Activated B cell treated with CpG ODN at 0.5 μM for 24 hours (primary cell): ENCODE data around the gene HABP4. TPM values are rescaled to one million over a fixed set of nuclear protein-coding genes. Genes with fewer than 3 reads are reported as not detected.

ENCODE experiments used
- ATAC-seq: fragments of 200-7000 bp; cut with Tn5 transposase; one replicate; pipeline ENCODE4 v1.10.0; 2021; ENCODE audit warnings: low read depth, mild to moderate bottlenecking, moderate library complexity
- CTCF ChIA-PET: fragments of 350-600 bp; sonication (Branson Sonifier 250); formaldehyde crosslinking; loops from one replicate; lab custom pipeline; 2021; ENCODE audit warnings: antibody characterized with exemption; lab: Charles Lee
- POLR2A ChIA-PET: fragments of 350-600 bp; sonication (Branson Sonifier 250); formaldehyde crosslinking; loops from one replicate; lab custom pipeline; 2021; ENCODE audit warnings: antibody characterized with exemption; lab: Charles Lee
- DNase-seq: peaks from one replicate; pipeline ENCODE4 v3.0.0; 2022
- H3K27ac Mint-ChIP-seq: one replicate; pipeline ENCODE4 v1.8.0; 2020; ENCODE audit warnings: mixed read lengths
- H3K27me3 Mint-ChIP-seq: one replicate; pipeline ENCODE4 v1.8.0; 2021; ENCODE audit warnings: mixed read lengths
- H3K36me3 Mint-ChIP-seq: one replicate; pipeline ENCODE4 v1.8.0; 2021; ENCODE audit warnings: low read depth, mixed read lengths
- H3K4me1 Mint-ChIP-seq: one replicate; pipeline ENCODE4 v1.8.0; 2021; ENCODE audit warnings: mixed read lengths
- H3K4me3 Mint-ChIP-seq: one replicate; pipeline ENCODE4 v1.8.0; 2020; ENCODE audit warnings: mild to moderate bottlenecking, mixed read lengths
- H3K9me3 Mint-ChIP-seq: one replicate; pipeline ENCODE4 v1.8.0; 2020; ENCODE audit warnings: mixed read lengths
- intact Hi-C: fragments of 100-400 bp; cut with micrococcal nuclease; formaldehyde crosslinking; loops from one replicate; pipeline ENCODE4 v1.15.1; 2024
- total RNA-seq: library from RNA; stranded (reverse); gene quantifications from 2 replicates; pipeline ENCODE4 v1.2.3, GENCODE V29; 2022
- TF ChIP-seq, protein P1 (sequence below): fragments of 200-600 bp; IDR thresholded peaks from one replicate; pipeline ENCODE4 v1.8.0; 2022; ENCODE audit warnings: antibody characterized with exemption, mild to moderate bottlenecking

The HABP4 gene
- total RNA-seq, 1 donor from 2014 or later: 8.1 TPM

DNA sequence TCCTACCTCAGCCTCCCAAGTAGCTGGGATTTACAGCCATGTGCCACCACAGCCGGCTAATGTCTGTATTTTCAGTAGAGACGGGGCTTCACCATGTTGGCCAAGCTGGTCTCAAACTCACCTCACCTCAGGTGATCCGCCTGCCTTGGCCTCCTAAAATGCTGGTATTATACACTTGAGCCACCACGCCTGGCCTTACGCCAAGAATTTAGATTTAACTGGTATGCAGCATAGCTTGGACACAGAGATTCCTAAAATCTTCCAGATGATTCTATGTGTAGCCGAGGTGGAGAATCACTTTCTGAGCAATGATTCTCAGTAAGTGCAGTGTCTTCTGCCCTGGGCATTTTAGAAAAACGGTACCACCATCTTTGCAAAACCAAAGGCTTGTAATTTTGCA is 74.1 kb downstream of the HABP4 start:
- no peak for DNase-seq
- TF ChIP-seq, protein P1, sequence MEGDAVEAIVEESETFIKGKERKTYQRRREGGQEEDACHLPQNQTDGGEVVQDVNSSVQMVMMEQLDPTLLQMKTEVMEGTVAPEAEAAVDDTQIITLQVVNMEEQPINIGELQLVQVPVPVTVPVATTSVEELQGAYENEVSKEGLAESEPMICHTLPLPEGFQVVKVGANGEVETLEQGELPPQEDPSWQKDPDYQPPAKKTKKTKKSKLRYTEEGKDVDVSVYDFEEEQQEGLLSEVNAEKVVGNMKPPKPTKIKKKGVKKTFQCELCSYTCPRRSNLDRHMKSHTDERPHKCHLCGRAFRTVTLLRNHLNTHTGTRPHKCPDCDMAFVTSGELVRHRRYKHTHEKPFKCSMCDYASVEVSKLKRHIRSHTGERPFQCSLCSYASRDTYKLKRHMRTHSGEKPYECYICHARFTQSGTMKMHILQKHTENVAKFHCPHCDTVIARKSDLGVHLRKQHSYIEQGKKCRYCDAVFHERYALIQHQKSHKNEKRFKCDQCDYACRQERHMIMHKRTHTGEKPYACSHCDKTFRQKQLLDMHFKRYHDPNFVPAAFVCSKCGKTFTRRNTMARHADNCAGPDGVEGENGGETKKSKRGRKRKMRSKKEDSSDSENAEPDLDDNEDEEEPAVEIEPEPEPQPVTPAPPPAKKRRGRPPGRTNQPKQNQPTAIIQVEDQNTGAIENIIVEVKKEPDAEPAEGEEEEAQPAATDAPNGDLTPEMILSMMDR: no peak
- Mint-ChIP-seq H3K27me3 (no peaks in the 10 kb centered on the region), H3K4me1 (no peaks in the 10 kb centered on the region), H3K36me3 (peaks cover 23% of the 10 kb centered on the region), H3K27ac (no peak overlapping the region), H3K4me3 (no peak overlapping the region), H3K9me3 (peaks cover 3% of the 10 kb centered on the region)
- no peak for ATAC-seq
- POLR2A ChIA-PET: no interaction called here
- intact Hi-C loops: no loop called here
- CTCF ChIA-PET: no interaction called here

DNA sequence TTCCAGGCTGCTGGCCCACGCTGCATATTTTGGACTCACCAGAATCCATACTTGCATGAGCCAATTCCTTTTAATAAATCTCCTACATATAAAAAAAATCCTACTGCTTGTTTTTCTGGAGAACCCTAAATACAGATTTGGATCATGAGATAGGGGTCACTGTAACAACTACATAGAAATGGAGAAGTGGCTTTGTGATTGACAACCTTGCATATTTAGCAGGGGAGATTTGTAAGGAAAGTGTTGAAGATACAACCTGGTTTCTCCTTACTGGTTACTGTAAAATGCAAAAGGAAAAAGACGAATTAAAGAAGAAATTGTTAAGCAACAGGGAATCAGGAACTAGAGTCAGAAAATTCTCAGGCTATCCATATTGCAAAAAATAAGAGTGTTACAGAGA is 74.8 kb downstream of the HABP4 start:
- DNase-seq (no peak), ATAC-seq (no peak)
- intact Hi-C loops: no loop called here
- no peak overlapping the region for H3K4me3 Mint-ChIP-seq
- ChIA-PET CTCF (no interaction called here), POLR2A (no interaction called here)
- TF ChIP-seq, protein P1: no peak
- H3K4me1 Mint-ChIP-seq: no peaks in the 10 kb centered on the region
- no peak overlapping the region for H3K27ac Mint-ChIP-seq
- no peaks in the 10 kb centered on the region for H3K27me3 Mint-ChIP-seq
- H3K36me3 Mint-ChIP-seq: peaks cover 22% of the 10 kb centered on the region
- peaks cover 3% of the 10 kb centered on the region for H3K9me3 Mint-ChIP-seq

DNA sequence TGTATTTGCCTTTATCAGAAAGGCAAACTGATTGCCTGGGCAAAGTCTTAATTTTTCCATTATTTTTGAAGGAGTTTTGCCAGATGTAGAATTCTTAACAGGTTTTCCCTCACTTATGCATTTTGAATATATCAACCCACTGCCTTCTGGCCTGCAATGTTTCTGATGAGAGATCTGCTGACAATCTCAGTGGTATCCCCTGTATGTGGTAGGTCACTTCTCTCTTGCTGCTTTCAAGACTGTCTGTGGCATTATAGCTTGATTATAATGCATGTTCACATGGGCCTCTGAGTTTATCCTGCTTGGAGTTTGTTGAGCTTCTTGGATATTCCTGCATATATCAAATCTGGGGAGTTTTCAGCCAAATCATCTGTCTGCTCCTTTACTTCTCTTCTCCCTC is 82.2 kb downstream of the HABP4 start:
- no peak for DNase-seq
- TF ChIP-seq, protein P1: no peak
- CTCF ChIA-PET: interaction anchor here (1.5 kb wide), 1 partner anchor 217 kb away, joined by 3 read pairs; no protein-coding TSS in a partner anchor
- POLR2A ChIA-PET: no interaction called here
- Mint-ChIP-seq H3K4me1 (no peaks in the 10 kb centered on the region), H3K9me3 (peaks cover 10% of the 10 kb centered on the region), H3K4me3 (no peak overlapping the region), H3K36me3 (peaks cover 28% of the 10 kb centered on the region), H3K27ac (no peak overlapping the region), H3K27me3 (no peaks in the 10 kb centered on the region)
- intact Hi-C loops: no loop called here
- ATAC-seq: no peak

DNA sequence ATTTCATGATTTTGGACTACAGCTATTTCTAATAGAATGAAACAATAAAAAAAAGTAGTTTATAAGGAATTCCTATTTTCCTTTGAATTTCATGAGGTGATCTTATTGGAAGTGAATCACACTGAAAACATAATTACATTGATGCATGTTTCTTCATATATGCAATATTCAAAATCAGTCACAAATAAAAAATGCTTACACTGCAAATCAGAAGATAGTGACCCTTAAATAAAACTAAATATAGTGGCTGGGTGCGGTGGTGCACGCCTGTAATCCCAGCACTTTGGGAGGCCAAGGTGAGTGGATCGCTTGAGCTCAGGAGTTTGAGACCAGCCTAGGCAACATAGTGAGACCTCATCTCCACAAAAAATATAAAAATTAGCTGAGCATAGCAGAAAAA is 90.1 kb downstream of the HABP4 start:
- Mint-ChIP-seq H3K36me3 (peaks cover 13% of the 10 kb centered on the region), H3K4me1 (no peaks in the 10 kb centered on the region), H3K27me3 (no peaks in the 10 kb centered on the region), H3K27ac (no peak overlapping the region), H3K9me3 (no peaks in the 10 kb centered on the region), H3K4me3 (no peak overlapping the region)
- TF ChIP-seq, protein P1: no peak
- CTCF ChIA-PET: no interaction called here
- intact Hi-C loops: no loop called here
- ATAC-seq (no peak), DNase-seq (no peak)
- POLR2A ChIA-PET: no interaction called here

Other genes starting within 250 kb of the HABP4 start
- not detected in 2 replicates for gene HSD17B3, start 148.0 kb upstream of the HABP4 start, total RNA-seq
- 9.3 and 10.9 TPM in 2 replicates for gene SLC35D2, start 66.5 kb upstream of the HABP4 start, total RNA-seq
- 4.0 and 4.3 TPM in 2 replicates for gene ZNF367, start 31.8 kb upstream of the HABP4 start, total RNA-seq
- 1.3 and 2.5 TPM in 2 replicates for gene CDC14B, start 169.7 kb downstream of the HABP4 start, total RNA-seq
- gene PRXL2C, start 205.1 kb downstream of the HABP4 start, total RNA-seq: 11.7 and 12.6 TPM in 2 replicates